Measurements from ENCODE around the gene LSM6. TPM values are rescaled to one million over a fixed set of nuclear protein-coding genes. Genes with fewer than 3 reads are reported as not detected.

LSM6 gene
- total and polyA plus RNA-seq, 2 donors = 43.1 to 53.1 TPM

- 74% methylated on average over 1 of the region's 1 CpG for WGBS
- H3K36me3 ChIP-seq (ENCODE audit: insufficient read depth) = no peaks in the 10 kb centered on the region
- DNase-seq (ENCODE audit: extremely low spot score) = no peak
- no peak overlapping the region for H3K4me3 ChIP-seq (ENCODE audit: low read depth, low read length)
- no peak overlapping the region for H3K27ac ChIP-seq (ENCODE audit: low read depth)
- H3K4me1 ChIP-seq (ENCODE audit: insufficient read depth) = no peaks in the 10 kb centered on the region
Measured at GRCh38 chr4:146165221-146165620, 10.3 kb upstream of the LSM6 start.

- H3K36me3 ChIP-seq (ENCODE audit: insufficient read depth) = no peaks in the 10 kb centered on the region
- H3K4me3 ChIP-seq (ENCODE audit: low read depth, low read length) = no peak overlapping the region
- no peak overlapping the region for H3K27ac ChIP-seq (ENCODE audit: low read depth)
- no peak for DNase-seq (ENCODE audit: extremely low spot score)
- H3K4me1 ChIP-seq (ENCODE audit: insufficient read depth) = no peaks in the 10 kb centered on the region
Measured at GRCh38 chr4:146165840-146166239, 9.7 kb upstream of the LSM6 start.

- no peak overlapping the region for H3K27ac ChIP-seq (ENCODE audit: low read depth)
- no peaks in the 10 kb centered on the region for H3K36me3 ChIP-seq (ENCODE audit: insufficient read depth)
- no peak for DNase-seq (ENCODE audit: extremely low spot score)
- no peaks in the 10 kb centered on the region for H3K4me1 ChIP-seq (ENCODE audit: insufficient read depth)
- WGBS = 83% methylated on average over 3 of the region's 3 CpGs
- no peak overlapping the region for H3K4me3 ChIP-seq (ENCODE audit: low read depth, low read length)
Measured at GRCh38 chr4:146170149-146170548, 5.4 kb upstream of the LSM6 start.

GRCh38 chr4:146176891-146177290 is 1.4 kb downstream of the LSM6 start:
- WGBS = 78% methylated on average over 2 of the region's 2 CpGs
- H3K27ac ChIP-seq (ENCODE audit: low read depth) = no peak overlapping the region
- no peak for DNase-seq (ENCODE audit: extremely low spot score)
- no peak overlapping the region for H3K4me3 ChIP-seq (ENCODE audit: low read depth, low read length)
- H3K36me3 ChIP-seq (ENCODE audit: insufficient read depth) = no peaks in the 10 kb centered on the region
- H3K4me1 ChIP-seq (ENCODE audit: insufficient read depth) = peaks cover 5% of the 10 kb centered on the region

GRCh38 chr4:146178126-146178525 is 2.6 kb downstream of the LSM6 start:
- Histone ChIP-seq H3K4me3 (ENCODE audit: low read depth, low read length) (no peak overlapping the region), H3K4me1 (ENCODE audit: insufficient read depth) (peaks cover 5% of the 10 kb centered on the region), H3K36me3 (ENCODE audit: insufficient read depth) (no peaks in the 10 kb centered on the region), H3K27ac (ENCODE audit: low read depth) (no peak overlapping the region)
- DNase-seq (ENCODE audit: extremely low spot score) = no peak
- 85% methylated on average over 8 of the region's 8 CpGs for WGBS

GRCh38 chr4:146179784-146180370 is 4.4 kb downstream of the LSM6 start:
- Histone ChIP-seq H3K27ac (ENCODE audit: low read depth) (no peak overlapping the region), H3K4me1 (ENCODE audit: insufficient read depth) (peaks cover 5% of the 10 kb centered on the region), H3K36me3 (ENCODE audit: insufficient read depth) (peaks cover 5% of the 10 kb centered on the region), H3K4me3 (ENCODE audit: low read depth, low read length) (no peak overlapping the region)
- WGBS = 59% methylated on average over 7 of the region's 7 CpGs
- DNase-seq (ENCODE audit: extremely low spot score) = no peak

GRCh38 chr4:146182443-146182842 is 6.9 kb downstream of the LSM6 start:
- no peak for DNase-seq (ENCODE audit: extremely low spot score)
- 96% methylated on average over 3 of the region's 3 CpGs for WGBS
- Histone ChIP-seq H3K27ac (ENCODE audit: low read depth) (no peak overlapping the region), H3K4me1 (ENCODE audit: insufficient read depth) (peaks cover 5% of the 10 kb centered on the region), H3K4me3 (ENCODE audit: low read depth, low read length) (no peak overlapping the region), H3K36me3 (ENCODE audit: insufficient read depth) (peaks cover 7% of the 10 kb centered on the region)

GRCh38 chr4:146183209-146183608 is 7.7 kb downstream of the LSM6 start:
- Histone ChIP-seq H3K4me3 (ENCODE audit: low read depth, low read length) (no peak overlapping the region), H3K4me1 (ENCODE audit: insufficient read depth) (peaks cover 2% of the 10 kb centered on the region), H3K36me3 (ENCODE audit: insufficient read depth) (peaks cover 7% of the 10 kb centered on the region), H3K27ac (ENCODE audit: low read depth) (no peak overlapping the region)
- WGBS = 91% methylated on average over 2 of the region's 2 CpGs
- DNase-seq (ENCODE audit: extremely low spot score) = no peak

- Histone ChIP-seq H3K27ac (ENCODE audit: low read depth) (no peak overlapping the region), H3K4me3 (ENCODE audit: low read depth, low read length) (no peak overlapping the region), H3K4me1 (ENCODE audit: insufficient read depth) (no peaks in the 10 kb centered on the region), H3K36me3 (ENCODE audit: insufficient read depth) (peaks cover 7% of the 10 kb centered on the region)
- WGBS = 92% methylated on average over 4 of the region's 4 CpGs
- no peak for DNase-seq (ENCODE audit: extremely low spot score)
Measured at GRCh38 chr4:146186041-146186440, 10.5 kb downstream of the LSM6 start.

GRCh38 chr4:146186596-146186995 is 11.1 kb downstream of the LSM6 start:
- H3K36me3 ChIP-seq (ENCODE audit: insufficient read depth) = peaks cover 7% of the 10 kb centered on the region

GRCh38 chr4:146190456-146190855 is 14.9 kb downstream of the LSM6 start:
- no peak for DNase-seq (ENCODE audit: extremely low spot score)
- H3K27ac ChIP-seq (ENCODE audit: low read depth) = no peak overlapping the region
- no peak overlapping the region for H3K4me3 ChIP-seq (ENCODE audit: low read depth, low read length)
- WGBS = 54% methylated on average over 2 of the region's 2 CpGs
- H3K36me3 ChIP-seq (ENCODE audit: insufficient read depth) = peaks cover 2% of the 10 kb centered on the region
- H3K4me1 ChIP-seq (ENCODE audit: insufficient read depth) = no peaks in the 10 kb centered on the region

More at GRCh38 chr4:146186596-146186995, 11.1 kb downstream of the LSM6 start:
- WGBS = 85% methylated on average over 3 of the region's 3 CpGs
- no peak for DNase-seq (ENCODE audit: extremely low spot score)
- H3K4me1 ChIP-seq (ENCODE audit: insufficient read depth) = no peaks in the 10 kb centered on the region
- no peak overlapping the region for H3K27ac ChIP-seq (ENCODE audit: low read depth)
- H3K4me3 ChIP-seq (ENCODE audit: low read depth, low read length) = no peak overlapping the region

GRCh38 chr4:146191766-146192458 is 16.4 kb downstream of the LSM6 start:
- 72% methylated on average over 9 of the region's 9 CpGs for WGBS
- Histone ChIP-seq H3K4me1 (ENCODE audit: insufficient read depth) (no peaks in the 10 kb centered on the region), H3K36me3 (ENCODE audit: insufficient read depth) (no peaks in the 10 kb centered on the region), H3K4me3 (ENCODE audit: low read depth, low read length) (no peak overlapping the region), H3K27ac (ENCODE audit: low read depth) (no peak overlapping the region)
- DNase-seq (ENCODE audit: extremely low spot score) = no peak

- H3K36me3 ChIP-seq (ENCODE audit: insufficient read depth) = no peaks in the 10 kb centered on the region
- no peak overlapping the region for H3K4me3 ChIP-seq (ENCODE audit: low read depth, low read length)
- 67% methylated on average over 5 of the region's 5 CpGs for WGBS
- DNase-seq (ENCODE audit: extremely low spot score) = no peak
- H3K4me1 ChIP-seq (ENCODE audit: insufficient read depth) = no peaks in the 10 kb centered on the region
- no peak overlapping the region for H3K27ac ChIP-seq (ENCODE audit: low read depth)
Measured at GRCh38 chr4:146193628-146194027, 18.1 kb downstream of the LSM6 start.

GRCh38 chr4:146194212-146194611 is 18.7 kb downstream of the LSM6 start:
- no peak for DNase-seq (ENCODE audit: extremely low spot score)
- H3K36me3 ChIP-seq (ENCODE audit: insufficient read depth) = no peaks in the 10 kb centered on the region
- H3K27ac ChIP-seq (ENCODE audit: low read depth) = no peak overlapping the region

More at GRCh38 chr4:146194212-146194611, 18.7 kb downstream of the LSM6 start:
- H3K4me1 ChIP-seq (ENCODE audit: insufficient read depth) = no peaks in the 10 kb centered on the region
- no peak overlapping the region for H3K4me3 ChIP-seq (ENCODE audit: low read depth, low read length)

Data from urinary bladder (tissue), 4 donors.